Mesodermal cell (in vitro differentiated cells): ENCODE results near the gene PTPRF.

ENCODE experiments used
- H3K27ac ChIP-seq: 2 replicates; pipeline ENCODE4 v1.7.0; 2013; ENCODE audit warnings: mild to moderate bottlenecking, low read depth, low read length, moderate library complexity; ENCODE audit not compliant: severe bottlenecking
- H3K36me3 ChIP-seq: 2 replicates; pipeline ENCODE4 v1.7.1; 2013; ENCODE audit warnings: mild to moderate bottlenecking, low read length, moderate library complexity; ENCODE audit not compliant: control insufficient read depth, insufficient read depth
- H3K4me1 ChIP-seq: one replicate; pipeline ENCODE4 v1.7.1; 2013; ENCODE audit warnings: mild to moderate bottlenecking, low read length; ENCODE audit not compliant: insufficient read depth, control insufficient read depth, poor library complexity, severe bottlenecking
- H3K4me3 ChIP-seq: 2 replicates; pipeline ENCODE4 v1.7.0; 2013; ENCODE audit warnings: low read length, control low read depth, mild to moderate bottlenecking; ENCODE audit not compliant: insufficient read depth, poor library complexity, severe bottlenecking; ENCODE audit errors: extremely low read depth
- H3K9me3 ChIP-seq: 2 replicates; pipeline ENCODE4 v1.7.1; 2013; ENCODE audit warnings: mild to moderate bottlenecking, low read length, moderate library complexity; ENCODE audit not compliant: control insufficient read depth
- WGBS, 2 experiments: methylation state at CpG; one replicate each; pipeline ENCODE4 v1.1.5; 2013; ENCODE audit warnings: missing lambda C conversion rate in 2 of 2; ENCODE audit not compliant: insufficient coverage in 2 of 2; 5-methylcytosine and 5-hydroxymethylcytosine counted together

Gene PTPRF

DNA sequence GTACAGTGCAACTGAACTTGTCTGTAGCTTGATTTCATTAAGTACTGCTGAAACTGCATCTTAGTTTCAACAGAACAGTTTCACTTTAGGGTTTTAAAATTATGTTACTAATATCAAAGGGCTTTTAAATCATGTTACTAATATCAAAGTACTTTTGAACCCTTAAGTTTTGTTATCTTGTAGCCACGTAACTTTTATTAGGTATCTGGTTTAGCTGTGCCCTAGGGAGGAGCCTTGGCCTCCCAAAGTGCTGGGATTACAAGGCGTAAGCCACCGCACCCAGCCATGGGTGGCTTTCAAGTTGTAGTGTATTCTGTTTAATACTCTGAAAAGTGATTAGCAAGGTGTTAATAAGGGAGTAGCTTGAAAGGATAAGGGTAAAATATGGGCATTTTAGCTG is 121.2 kb downstream of the PTPRF start:
- Histone ChIP-seq H3K27ac (no peak overlapping the region), H3K36me3 (peaks cover 43% of the 10 kb centered on the region), H3K9me3 (no peaks in the 10 kb centered on the region), H3K4me3 (peak overlapping the region; percentile 93), H3K4me1 (peaks cover 16% of the 10 kb centered on the region)
- WGBS, 2 experiments = 82 to 96% methylated on average over 3 of the region's 3 CpGs

- Histone ChIP-seq H3K4me3 (no peak overlapping the region), H3K9me3 (no peaks in the 10 kb centered on the region)
These were observed 122.7 kb downstream of the PTPRF start for GRCh38 chr1:43653339-43653738.

GRCh38 chr1:43653893-43654292 is 123.2 kb downstream of the PTPRF start:
- H3K36me3 ChIP-seq = peaks cover 63% of the 10 kb centered on the region
- H3K4me3 ChIP-seq = no peak overlapping the region
- 81 to 100% methylated on average over 2 to 3 of the region's 5 CpGs for WGBS, 2 experiments
- peaks cover 14% of the 10 kb centered on the region for H3K4me1 ChIP-seq
- H3K27ac ChIP-seq = no peak overlapping the region
- no peaks in the 10 kb centered on the region for H3K9me3 ChIP-seq

More at GRCh38 chr1:43653339-43653738, 122.7 kb downstream of the PTPRF start:
- Histone ChIP-seq H3K4me1 (peaks cover 16% of the 10 kb centered on the region), H3K36me3 (peaks cover 57% of the 10 kb centered on the region), H3K27ac (no peak overlapping the region)
- 24% methylated on average over 3 of the region's 3 CpGs; no CpG with 5 or more reads in 1 of the 2 experiments for WGBS, 2 experiments

GRCh38 chr1:43655953-43656352 is 125.3 kb downstream of the PTPRF start:
- Histone ChIP-seq H3K36me3 (peaks cover 83% of the 10 kb centered on the region), H3K4me3 (no peak overlapping the region), H3K27ac (no peak overlapping the region), H3K4me1 (peaks cover 12% of the 10 kb centered on the region), H3K9me3 (no peaks in the 10 kb centered on the region)
- WGBS, 2 experiments = 83 to 100% methylated on average over 1 of the region's 1 CpG

DNA sequence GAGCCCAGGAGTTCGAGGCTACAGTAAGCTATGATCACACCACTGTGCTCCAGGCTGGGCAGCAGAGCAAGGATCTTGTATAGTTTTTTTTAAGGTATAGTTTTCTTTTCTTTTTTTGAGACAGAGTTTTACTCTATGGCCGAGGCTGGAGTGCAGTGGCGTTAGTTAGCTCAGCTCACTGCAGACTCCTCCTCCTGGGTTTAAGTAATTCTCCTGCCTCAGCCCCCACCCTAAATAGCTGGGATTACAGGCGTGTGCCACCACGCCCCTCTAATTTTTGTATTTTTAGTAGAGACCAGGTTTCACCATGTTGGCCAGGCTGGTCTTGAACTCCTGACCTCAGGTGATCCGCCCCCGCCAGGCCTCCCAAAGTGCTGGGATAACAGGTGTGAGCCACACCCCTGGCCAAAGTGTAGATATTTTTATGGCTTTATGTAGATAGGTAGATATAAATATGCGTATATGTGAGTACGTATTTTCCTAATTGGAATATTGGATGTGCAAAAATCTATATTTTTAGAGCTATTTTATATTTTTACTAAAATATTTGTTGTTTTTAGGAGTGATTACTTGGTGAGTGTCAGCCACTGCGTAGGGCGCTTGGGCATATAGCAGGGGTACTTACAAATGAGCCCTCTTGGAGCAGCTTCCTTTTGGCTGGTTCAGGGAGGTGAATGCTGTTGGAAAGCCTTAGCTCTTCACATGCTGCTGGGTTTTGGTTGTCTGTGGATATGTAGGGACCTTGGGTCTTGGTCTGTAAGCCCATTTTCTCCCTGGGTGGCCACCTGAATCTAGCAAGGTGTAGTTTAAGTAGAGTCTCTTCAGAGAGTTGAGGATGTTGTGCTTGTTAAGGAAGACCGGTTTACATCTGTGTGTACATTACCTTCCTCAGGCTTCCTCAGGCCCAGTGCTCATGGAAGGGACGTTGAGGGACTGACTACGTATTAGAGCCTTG is 128.8 kb downstream of the PTPRF start:
- no peak overlapping the region for H3K27ac ChIP-seq
- 80 to 91% methylated on average over 9 to 11 of the region's 14 CpGs for WGBS, 2 experiments
- peaks cover 100% of the 10 kb centered on the region for H3K36me3 ChIP-seq
- H3K4me3 ChIP-seq = no peak overlapping the region
- no peaks in the 10 kb centered on the region for H3K9me3 ChIP-seq
- no peaks in the 10 kb centered on the region for H3K4me1 ChIP-seq

DNA sequence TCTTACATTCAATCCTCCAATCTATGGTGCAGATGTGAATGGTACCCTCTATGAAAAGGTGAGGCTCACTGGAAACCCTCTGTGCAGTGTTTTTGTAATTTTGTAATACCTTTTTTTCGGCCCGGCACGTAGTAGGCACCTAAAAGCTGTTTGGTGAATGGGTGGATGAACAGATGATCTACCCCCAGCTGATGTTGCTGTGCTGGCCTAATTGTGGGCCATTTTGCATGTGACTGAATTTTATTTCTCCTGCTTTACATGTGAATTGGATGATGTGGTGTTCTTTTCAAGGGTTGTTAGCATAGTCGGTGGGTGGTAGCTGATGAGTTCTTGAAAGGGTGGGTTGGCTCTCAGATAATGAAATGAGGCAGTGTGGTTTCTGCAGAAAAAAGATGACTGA is 129.7 kb downstream of the PTPRF start:
- peaks cover 100% of the 10 kb centered on the region for H3K36me3 ChIP-seq
- 40 to 43% methylated on average over 2 to 4 of the region's 4 CpGs for WGBS, 2 experiments

DNA sequence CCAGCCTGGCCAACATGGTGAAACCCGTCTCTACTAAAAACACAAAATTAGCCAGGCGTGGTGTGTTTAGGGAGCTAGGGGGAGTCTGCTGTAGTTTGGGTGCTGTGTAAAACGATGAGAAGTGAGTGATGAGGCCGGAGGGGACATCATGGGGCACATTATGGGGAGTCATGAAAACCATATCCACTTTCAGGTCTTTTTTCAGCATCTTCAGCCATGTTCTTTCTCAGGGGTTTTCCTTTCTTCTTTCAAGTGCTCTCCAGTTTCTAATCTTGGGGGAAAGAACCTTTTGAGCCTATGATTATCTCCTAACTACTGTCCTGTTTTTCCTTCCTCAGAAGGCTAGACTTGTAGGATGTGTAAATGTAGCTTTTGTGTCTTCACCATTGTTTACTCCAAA is 133.7 kb downstream of the PTPRF start:
- peaks cover 100% of the 10 kb centered on the region for H3K36me3 ChIP-seq
- 91 to 96% methylated on average over 3 to 4 of the region's 4 CpGs for WGBS, 2 experiments
- peaks cover 11% of the 10 kb centered on the region for H3K4me1 ChIP-seq

More for the DNA sequence above, 129.7 kb downstream of the PTPRF start:
- no peaks in the 10 kb centered on the region for H3K9me3 ChIP-seq
- no peak overlapping the region for H3K4me3 ChIP-seq
- no peak overlapping the region for H3K27ac ChIP-seq
- no peaks in the 10 kb centered on the region for H3K4me1 ChIP-seq

GRCh38 chr1:43666608-43667007 is 135.9 kb downstream of the PTPRF start:
- no peak overlapping the region for H3K4me3 ChIP-seq
- no peak overlapping the region for H3K27ac ChIP-seq
- peaks cover 100% of the 10 kb centered on the region for H3K36me3 ChIP-seq
- peaks cover 17% of the 10 kb centered on the region for H3K4me1 ChIP-seq
- H3K9me3 ChIP-seq = no peaks in the 10 kb centered on the region

More for the DNA sequence above, 133.7 kb downstream of the PTPRF start:
- no peaks in the 10 kb centered on the region for H3K9me3 ChIP-seq
- H3K27ac ChIP-seq = no peak overlapping the region
- no peak overlapping the region for H3K4me3 ChIP-seq

GRCh38 chr1:43668956-43669355 is 138.3 kb downstream of the PTPRF start:
- Histone ChIP-seq H3K27ac (no peak overlapping the region), H3K9me3 (no peaks in the 10 kb centered on the region), H3K4me1 (peaks cover 19% of the 10 kb centered on the region), H3K4me3 (no peak overlapping the region), H3K36me3 (peaks cover 98% of the 10 kb centered on the region)
- WGBS, 2 experiments = 88 to 94% methylated on average over 5 to 6 of the region's 7 CpGs

- Histone ChIP-seq H3K4me1 (peaks cover 19% of the 10 kb centered on the region), H3K36me3 (peaks cover 97% of the 10 kb centered on the region), H3K4me3 (no peak overlapping the region), H3K27ac (no peak overlapping the region), H3K9me3 (no peaks in the 10 kb centered on the region)
- WGBS, 2 experiments = 90 to 96% methylated on average over 3 to 4 of the region's 5 CpGs
These were observed 139.2 kb downstream of the PTPRF start for GRCh38 chr1:43669878-43670277.

DNA sequence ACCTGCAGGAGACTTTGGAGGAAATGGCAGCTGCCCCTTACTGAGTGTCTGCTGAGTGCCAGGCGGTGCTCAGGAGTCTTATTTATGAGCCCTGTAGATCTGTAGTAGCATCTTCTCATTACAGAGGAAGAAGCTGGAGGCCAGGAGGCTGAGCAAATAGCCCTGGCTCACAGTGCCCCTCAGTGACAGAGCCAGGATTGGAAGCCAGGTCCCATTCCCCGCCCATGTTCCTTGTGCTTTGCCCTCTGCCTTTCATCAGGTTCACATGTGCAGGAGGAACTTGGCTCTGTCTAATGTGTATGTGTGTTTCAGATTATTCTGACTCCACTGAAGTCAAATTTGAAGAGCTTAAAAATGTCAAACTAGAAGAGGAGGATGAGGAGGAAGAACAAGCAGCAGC is 140.5 kb downstream of the PTPRF start:
- Histone ChIP-seq H3K4me3 (no peak overlapping the region), H3K4me1 (peaks cover 19% of the 10 kb centered on the region), H3K9me3 (no peaks in the 10 kb centered on the region), H3K36me3 (peaks cover 97% of the 10 kb centered on the region), H3K27ac (no peak overlapping the region)
- 94 to 100% methylated on average over 2 of the region's 2 CpGs for WGBS, 2 experiments
